Mesodermal cell (in vitro differentiated cells): ENCODE measurements around the gene LRRC27.
"Not testable (repeated sequence)": the region's sequence is repeated elsewhere in the genome, so short reads cannot be mapped to it uniquely, and the experiment has no call there.

ENCODE experiments used
- H3K27ac ChIP-seq: 2 replicates; pipeline ENCODE4 v1.7.0; 2013; ENCODE audit warnings: mild to moderate bottlenecking, low read depth, low read length, moderate library complexity; ENCODE audit not compliant: severe bottlenecking
- H3K36me3 ChIP-seq: 2 replicates; pipeline ENCODE4 v1.7.1; 2013; ENCODE audit warnings: mild to moderate bottlenecking, low read length, moderate library complexity; ENCODE audit not compliant: control insufficient read depth, insufficient read depth
- H3K4me1 ChIP-seq: one replicate; pipeline ENCODE4 v1.7.1; 2013; ENCODE audit warnings: mild to moderate bottlenecking, low read length; ENCODE audit not compliant: insufficient read depth, control insufficient read depth, poor library complexity, severe bottlenecking
- H3K4me3 ChIP-seq: 2 replicates; pipeline ENCODE4 v1.7.0; 2013; ENCODE audit warnings: low read length, control low read depth, mild to moderate bottlenecking; ENCODE audit not compliant: insufficient read depth, poor library complexity, severe bottlenecking; ENCODE audit errors: extremely low read depth
- H3K9me3 ChIP-seq: 2 replicates; pipeline ENCODE4 v1.7.1; 2013; ENCODE audit warnings: mild to moderate bottlenecking, low read length, moderate library complexity; ENCODE audit not compliant: control insufficient read depth
- WGBS, 2 experiments: methylation state at CpG; one replicate each; pipeline ENCODE4 v1.1.5; 2013; ENCODE audit warnings: missing lambda C conversion rate in 2 of 2; ENCODE audit not compliant: insufficient coverage in 2 of 2; 5-methylcytosine and 5-hydroxymethylcytosine counted together

The LRRC27 gene

DNA sequence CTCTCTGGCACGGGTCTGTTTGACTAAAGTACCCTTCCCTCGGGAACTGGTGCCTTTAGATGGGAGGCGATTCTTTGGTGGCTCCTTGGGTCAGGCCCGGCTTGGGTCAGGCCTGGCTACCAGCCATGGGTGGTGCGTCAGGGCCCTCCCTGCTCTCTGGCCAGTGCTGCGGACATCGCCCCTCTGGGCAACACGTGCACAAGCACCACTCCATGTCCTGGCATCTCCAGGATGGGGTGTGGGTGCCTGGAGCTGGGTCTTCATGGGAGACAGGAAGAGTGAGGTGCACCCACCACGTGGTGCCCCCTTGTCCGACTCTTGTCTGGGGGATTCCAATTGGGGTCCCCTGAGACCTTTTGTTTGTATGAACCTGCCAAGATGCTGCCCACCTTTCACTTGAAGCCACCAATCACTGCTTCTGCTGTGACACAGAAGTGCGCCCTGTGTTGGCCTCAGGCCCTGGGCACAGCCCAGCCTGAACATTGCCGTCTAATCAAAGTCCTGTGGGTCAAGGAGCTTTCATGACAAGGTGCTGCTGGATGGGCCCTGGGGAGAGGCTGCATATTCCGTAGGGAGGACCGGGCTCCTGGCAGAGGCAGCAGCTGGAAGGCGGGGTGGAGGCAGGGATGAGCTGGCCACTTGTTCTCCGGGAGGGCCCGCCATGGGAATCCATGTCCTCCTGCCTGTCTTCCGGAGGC is 53.9 kb downstream of the LRRC27 start:
- H3K4me3 ChIP-seq: no peak overlapping the region
- peaks cover 4% of the 10 kb centered on the region for H3K4me1 ChIP-seq
- 93 to 96% methylated on average over 13 to 17 of the region's 18 CpGs for WGBS, 2 experiments
- H3K9me3 ChIP-seq: no peaks in the 10 kb centered on the region
- no peaks in the 10 kb centered on the region for H3K36me3 ChIP-seq
- H3K27ac ChIP-seq: no peak overlapping the region

DNA sequence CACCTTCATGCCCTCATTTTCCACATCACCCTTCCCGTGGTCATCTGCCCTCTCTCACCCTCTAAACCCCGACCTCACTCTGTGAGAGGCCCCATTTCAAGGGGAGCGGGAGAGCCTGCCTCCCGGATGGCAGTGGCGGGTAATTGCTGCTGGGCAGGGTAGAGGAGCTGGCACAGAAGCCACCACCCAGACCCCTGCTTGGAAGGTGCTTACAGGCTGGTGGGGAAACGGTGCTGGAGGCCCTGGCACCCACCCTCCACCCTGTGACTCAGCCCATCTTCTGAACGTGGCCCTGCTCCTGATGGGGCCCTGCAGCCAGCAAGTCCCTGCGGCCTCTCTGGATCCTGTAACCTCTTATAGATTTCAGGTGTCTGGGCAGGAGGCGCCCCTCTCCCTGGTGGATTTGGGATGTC is 54.4 kb downstream of the LRRC27 start:
- Histone ChIP-seq H3K4me3 (no peak overlapping the region), H3K9me3 (no peaks in the 10 kb centered on the region), H3K27ac (no peak overlapping the region), H3K36me3 (no peaks in the 10 kb centered on the region), H3K4me1 (peaks cover 4% of the 10 kb centered on the region)
- 82 to 92% methylated on average over 7 of the region's 9 CpGs for WGBS, 2 experiments

DNA sequence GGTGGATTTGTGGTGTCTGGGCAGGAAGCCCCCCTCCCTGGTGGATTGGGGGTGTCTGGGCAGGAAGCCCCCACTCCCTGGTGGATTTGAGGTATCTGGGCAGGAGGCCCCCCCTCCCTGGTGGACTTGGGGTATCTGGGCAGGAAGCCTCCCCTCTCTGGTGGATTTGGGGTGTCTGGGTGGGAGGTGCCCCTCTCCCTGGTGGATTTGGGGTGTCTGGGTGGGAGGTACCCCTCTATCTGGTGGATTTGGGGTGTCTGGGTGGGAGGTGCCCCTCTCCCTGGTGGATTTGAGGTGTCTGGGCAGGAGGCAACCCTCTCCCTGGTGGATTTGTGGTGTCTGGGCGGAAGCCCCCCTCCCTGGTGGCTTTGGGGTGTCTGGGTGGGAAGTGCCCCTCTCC is 54.9 kb downstream of the LRRC27 start:
- H3K9me3 ChIP-seq, H3K36me3 ChIP-seq, H3K4me1 ChIP-seq, H3K4me3 ChIP-seq, H3K27ac ChIP-seq: not testable (repeated sequence)
- WGBS, 2 experiments: no CpG with 5 or more reads among the region's 1 CpG

DNA sequence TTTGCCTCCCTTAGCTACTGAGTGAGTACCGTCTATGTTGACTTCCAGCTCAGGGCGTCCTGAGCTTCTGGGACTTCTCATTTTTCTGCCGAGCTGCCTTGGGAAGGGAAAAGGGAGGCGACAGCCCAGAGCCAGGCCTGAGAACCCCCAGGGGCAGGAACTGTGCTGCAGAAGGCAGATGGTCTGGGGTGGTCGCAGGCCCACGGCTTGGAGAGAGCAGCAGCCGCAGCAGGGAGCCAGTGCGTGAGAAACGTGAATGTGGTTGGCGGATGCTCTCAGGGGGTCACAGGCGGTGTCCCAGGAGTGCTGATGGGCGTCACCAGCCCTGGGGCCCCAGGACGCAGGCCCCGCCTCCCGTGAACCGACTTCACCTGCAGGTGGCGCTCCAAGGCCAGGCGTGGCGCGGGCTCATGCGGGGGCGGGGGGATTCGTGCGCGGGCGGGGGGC is 55.8 kb downstream of the LRRC27 start:
- Histone ChIP-seq H3K27ac (no peak overlapping the region), H3K4me1 (peaks cover 3% of the 10 kb centered on the region), H3K9me3 (no peaks in the 10 kb centered on the region), H3K4me3 (no peak overlapping the region), H3K36me3 (no peaks in the 10 kb centered on the region)
- 13 to 17% methylated on average over 10 to 13 of the region's 26 CpGs for WGBS, 2 experiments

DNA sequence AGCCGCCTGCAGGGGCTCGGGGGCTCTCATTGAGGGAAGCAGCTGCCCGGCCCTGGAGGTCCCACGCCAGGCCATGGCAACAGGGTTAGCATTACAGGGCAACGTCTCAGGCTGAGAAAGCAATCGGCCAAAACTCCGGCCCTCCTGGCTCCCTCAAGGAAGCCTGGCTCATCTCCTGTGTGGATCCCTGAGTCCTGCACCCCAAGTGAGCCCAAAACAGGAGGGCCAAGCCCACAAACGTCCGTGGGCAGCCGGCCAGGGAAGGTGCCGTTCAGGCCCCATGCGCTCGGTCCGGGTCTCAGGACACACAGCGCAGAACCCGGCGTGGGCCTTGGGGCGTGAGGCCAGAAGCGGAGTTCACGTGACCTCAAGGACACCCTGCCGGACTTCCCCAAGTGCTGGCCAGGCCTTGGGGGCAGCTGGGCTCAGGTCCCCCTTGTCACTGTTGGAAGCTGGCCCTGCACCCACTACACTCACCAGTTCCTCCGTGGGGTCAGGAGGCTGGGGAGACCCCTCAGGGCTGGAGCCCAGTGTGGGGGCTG is 57.0 kb downstream of the LRRC27 start:
- Histone ChIP-seq H3K4me1 (no peaks in the 10 kb centered on the region), H3K27ac (no peak overlapping the region)
- 68 to 71% methylated on average over 20 to 21 of the region's 22 CpGs for WGBS, 2 experiments

DNA sequence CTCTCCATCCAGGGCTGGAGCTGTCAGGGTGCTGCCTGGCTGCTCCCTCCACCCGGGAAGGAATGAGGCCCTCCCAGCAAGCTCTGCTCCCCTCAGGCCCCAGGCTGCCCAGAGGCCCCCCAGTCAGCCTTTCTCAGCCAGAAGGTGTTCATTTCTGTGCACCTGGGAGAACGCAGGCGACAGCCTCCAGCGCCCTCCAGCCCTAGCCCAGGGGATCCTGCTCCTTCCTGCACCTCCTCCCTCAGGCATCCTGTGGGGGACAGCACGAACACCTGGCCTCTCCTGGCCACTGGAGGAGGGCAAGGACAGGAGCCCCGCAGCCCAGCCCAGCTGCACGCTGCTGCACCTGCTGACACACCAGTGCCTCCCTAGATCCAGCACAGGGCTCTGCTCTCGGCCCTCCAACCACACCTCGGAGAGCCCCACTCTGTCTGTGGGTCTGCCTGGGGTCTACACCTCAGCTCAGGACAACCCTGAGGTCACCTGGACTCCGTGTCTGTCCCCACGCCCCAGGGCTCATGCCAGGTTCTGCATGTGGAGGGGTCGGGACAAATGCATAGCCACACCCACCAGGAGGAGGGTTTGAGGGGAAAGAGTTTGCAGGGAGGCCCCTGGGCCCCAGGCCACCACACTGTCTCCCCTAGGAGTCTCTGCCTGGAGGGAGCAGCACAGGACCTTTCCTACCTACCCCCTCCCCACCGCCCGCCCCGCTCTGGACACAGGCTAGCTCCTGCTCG is 57.6 kb downstream of the LRRC27 start:
- Histone ChIP-seq H3K4me1 (no peaks in the 10 kb centered on the region), H3K27ac (no peak overlapping the region), H3K9me3 (no peaks in the 10 kb centered on the region), H3K4me3 (no peak overlapping the region), H3K36me3 (no peaks in the 10 kb centered on the region)
- WGBS, 2 experiments: 70 to 73% methylated on average over 8 to 9 of the region's 16 CpGs

More for the DNA sequence above, 57.0 kb downstream of the LRRC27 start:
- H3K36me3 ChIP-seq: no peaks in the 10 kb centered on the region
- no peaks in the 10 kb centered on the region for H3K9me3 ChIP-seq
- no peak overlapping the region for H3K4me3 ChIP-seq

DNA sequence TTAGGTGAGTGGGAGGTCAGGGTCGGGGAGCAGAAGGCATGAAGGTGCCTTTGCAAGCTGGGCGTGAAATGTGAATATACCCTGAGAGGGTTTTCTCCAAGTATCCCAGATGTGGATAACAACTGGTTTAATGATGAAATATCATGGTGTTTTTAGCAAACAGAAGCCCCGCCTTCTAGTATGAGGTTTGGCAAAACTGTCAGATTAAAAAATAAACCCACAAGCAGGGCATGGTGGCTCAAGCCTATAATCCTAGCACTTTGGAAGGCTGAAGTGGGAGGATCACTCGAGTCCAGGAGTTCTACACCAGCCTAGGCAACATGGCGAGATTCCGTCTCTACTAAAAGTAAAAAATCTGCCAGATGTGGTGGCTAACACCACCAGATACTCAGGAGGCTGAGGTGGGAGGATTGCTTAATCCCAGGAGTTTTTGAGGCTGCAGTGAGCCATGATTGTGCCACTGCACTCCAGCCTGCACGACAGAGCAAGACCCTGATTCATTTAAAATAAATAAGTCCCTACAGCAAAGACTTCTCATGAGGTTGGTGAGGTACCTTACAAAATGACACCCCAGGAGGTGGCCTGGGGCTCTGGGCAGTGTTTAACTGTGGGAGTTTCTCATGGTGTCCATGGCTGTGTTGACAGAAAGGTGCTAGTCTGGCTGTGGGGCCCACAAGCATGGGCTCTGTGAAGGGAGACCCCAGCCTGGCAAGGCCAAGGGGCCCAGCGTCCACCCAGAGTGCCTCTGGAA is 58.4 kb downstream of the LRRC27 start:
- Histone ChIP-seq H3K9me3 (no peaks in the 10 kb centered on the region), H3K4me3 (no peak overlapping the region), H3K4me1 (no peaks in the 10 kb centered on the region), H3K36me3 (no peaks in the 10 kb centered on the region), H3K27ac (no peak overlapping the region)
- 85 to 91% methylated on average over 7 of the region's 8 CpGs for WGBS, 2 experiments

DNA sequence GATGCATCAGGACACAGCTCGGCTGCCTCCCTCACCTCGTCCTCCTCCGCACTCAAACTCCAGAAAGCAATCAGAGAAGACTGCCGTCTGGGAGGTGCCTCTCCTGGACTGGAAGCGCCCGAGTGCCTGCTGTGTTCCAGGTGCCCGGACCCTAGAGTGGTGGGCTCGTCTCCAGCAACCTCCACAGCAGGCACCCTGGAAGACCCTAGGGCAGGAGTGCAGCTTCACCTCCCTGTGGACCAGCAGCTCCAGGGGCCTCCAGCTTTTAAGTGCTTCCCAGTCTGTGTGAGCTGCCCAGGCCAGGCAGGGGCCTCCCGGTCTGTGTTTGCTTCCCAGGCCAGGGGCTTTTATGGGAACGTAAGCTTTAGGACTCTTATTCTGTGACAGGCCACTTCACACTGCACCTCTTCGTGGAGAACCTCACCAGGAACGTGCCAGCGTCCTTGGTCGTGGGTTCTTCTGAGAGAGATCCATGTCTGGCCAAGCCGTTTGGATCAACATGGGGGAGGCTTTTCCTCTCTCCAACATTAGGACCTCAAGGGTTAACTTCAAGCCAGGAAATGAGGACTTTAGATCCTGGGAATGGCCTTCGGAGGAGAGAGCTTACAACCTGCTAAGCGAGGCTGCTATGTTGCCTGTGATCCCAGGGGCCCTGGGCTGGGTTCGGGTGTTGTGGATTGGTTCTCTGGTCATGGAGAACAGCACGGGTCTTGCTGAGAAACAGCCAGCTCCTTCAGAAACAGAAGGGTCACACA is 59.1 kb downstream of the LRRC27 start:
- WGBS, 2 experiments: 84 to 86% methylated on average over 18 to 19 of the region's 19 CpGs

DNA sequence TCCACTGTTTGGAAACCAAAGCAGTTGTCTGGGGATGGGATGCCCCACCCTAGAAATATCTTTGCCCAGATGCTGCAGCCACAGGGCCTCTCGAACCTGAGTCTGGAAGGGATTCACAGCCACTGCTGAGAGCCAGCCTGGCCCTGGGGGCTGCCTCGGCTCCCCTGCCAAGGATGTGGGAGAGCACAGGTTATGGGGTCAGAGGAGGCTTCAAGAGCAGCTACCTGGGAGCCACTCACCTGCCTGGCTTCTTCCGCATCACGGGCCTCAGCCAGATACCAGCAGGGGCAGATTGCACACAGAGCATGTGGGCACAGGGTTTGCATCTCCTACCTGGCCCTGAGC is 59.7 kb downstream of the LRRC27 start:
- Histone ChIP-seq H3K27ac (no peak overlapping the region), H3K4me3 (no peak overlapping the region), H3K9me3 (no peaks in the 10 kb centered on the region), H3K36me3 (no peaks in the 10 kb centered on the region), H3K4me1 (no peaks in the 10 kb centered on the region)
- 80 to 89% methylated on average over 4 of the region's 4 CpGs for WGBS, 2 experiments

More for the DNA sequence above, 59.1 kb downstream of the LRRC27 start:
- H3K27ac ChIP-seq: no peak overlapping the region
- no peaks in the 10 kb centered on the region for H3K9me3 ChIP-seq
- H3K4me1 ChIP-seq: no peaks in the 10 kb centered on the region
- H3K36me3 ChIP-seq: no peaks in the 10 kb centered on the region
- H3K4me3 ChIP-seq: no peak overlapping the region

DNA sequence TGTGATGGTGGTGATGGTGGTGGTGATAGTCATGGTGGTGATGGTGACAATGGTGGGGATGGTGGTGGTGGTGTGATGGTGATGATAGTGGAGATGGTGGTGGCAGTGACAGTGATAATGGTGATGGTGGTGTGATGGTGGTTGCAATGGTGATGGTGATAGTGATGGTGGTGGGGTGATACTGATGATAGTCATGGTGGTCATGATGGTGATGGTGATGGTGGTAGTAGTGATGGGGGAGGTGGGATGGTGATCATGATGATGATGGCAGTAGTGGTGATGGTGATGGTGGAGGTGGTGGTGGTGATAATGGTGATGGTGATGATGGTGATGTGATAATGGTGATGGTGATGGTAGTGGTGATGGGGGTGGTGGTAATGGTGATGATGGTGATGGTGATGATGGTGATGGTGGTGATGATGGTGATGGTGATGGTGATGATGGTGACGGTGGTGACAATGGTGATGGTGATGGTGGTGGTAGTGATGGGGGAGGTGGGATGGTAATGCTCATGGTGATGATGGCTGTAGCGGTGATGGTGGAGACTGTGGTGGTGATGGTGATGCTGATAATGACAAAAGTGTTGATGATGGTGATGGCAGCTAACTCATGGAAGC is 60.3 kb downstream of the LRRC27 start:
- H3K4me1 ChIP-seq: no peaks in the 10 kb centered on the region
- 90 to 94% methylated on average over 2 of the region's 2 CpGs for WGBS, 2 experiments
- H3K4me3 ChIP-seq: no peak overlapping the region
- H3K36me3 ChIP-seq: no peaks in the 10 kb centered on the region
- no peaks in the 10 kb centered on the region for H3K9me3 ChIP-seq
- no peak overlapping the region for H3K27ac ChIP-seq
